Measurements from ENCODE around the gene CHDH. TPM values are rescaled to one million over a fixed set of nuclear protein-coding genes. Genes with fewer than 3 reads are reported as not detected.

Gene CHDH
- total RNA-seq, 2 experiments from 2014 or later, result 0.05 to 0.21 TPM

DNA sequence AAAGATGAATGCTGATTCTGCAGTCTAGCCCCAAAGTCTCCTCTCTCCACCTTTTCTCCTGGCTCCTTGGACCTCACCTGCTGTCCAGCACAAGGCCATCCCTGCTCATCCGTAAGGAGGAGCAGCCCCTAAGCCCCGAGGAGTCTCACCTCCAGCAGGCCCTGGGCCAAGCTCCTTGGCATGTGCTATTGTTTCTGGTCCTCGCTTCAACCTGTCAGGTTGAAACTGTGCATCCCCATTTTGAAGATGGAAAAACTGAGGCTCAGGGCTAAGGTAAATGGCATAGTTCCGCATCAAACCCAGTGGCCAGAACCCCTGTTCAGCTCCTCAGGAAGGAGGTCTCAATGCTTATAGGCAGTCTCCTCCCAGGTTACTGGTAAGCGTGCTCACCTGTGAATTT lies 26.1 kb downstream of the CHDH start:
- Mint-ChIP-seq H3K9me3 (ENCODE audit: insufficient read depth) (no peaks in the 10 kb centered on the region), H3K4me3 (no peak overlapping the region), H3K4me1 (ENCODE audit: low read depth) (peaks cover 5% of the 10 kb centered on the region), H3K27ac (no peak overlapping the region), H3K36me3 (ENCODE audit: low read depth) (no peaks in the 10 kb centered on the region), H3K27me3 (ENCODE audit: low read depth) (peaks cover 4% of the 10 kb centered on the region)
- ChIA-PET CTCF (no interaction called here), POLR2A (no interaction called here)
- no peak for ATAC-seq
- no peak for DNase-seq

- ChIA-PET POLR2A (no interaction called here), CTCF (no interaction called here)
- Mint-ChIP-seq H3K9me3 (ENCODE audit: insufficient read depth) (no peaks in the 10 kb centered on the region), H3K4me3 (no peak overlapping the region), H3K27me3 (ENCODE audit: low read depth) (no peaks in the 10 kb centered on the region), H3K36me3 (ENCODE audit: low read depth) (no peaks in the 10 kb centered on the region), H3K27ac (no peak overlapping the region), H3K4me1 (ENCODE audit: low read depth) (peaks cover 5% of the 10 kb centered on the region)
- ATAC-seq (no peak), DNase-seq (no peak)
Observed at GRCh38 chr3:53819163-53819868, 26.9 kb downstream of the CHDH start.

DNA sequence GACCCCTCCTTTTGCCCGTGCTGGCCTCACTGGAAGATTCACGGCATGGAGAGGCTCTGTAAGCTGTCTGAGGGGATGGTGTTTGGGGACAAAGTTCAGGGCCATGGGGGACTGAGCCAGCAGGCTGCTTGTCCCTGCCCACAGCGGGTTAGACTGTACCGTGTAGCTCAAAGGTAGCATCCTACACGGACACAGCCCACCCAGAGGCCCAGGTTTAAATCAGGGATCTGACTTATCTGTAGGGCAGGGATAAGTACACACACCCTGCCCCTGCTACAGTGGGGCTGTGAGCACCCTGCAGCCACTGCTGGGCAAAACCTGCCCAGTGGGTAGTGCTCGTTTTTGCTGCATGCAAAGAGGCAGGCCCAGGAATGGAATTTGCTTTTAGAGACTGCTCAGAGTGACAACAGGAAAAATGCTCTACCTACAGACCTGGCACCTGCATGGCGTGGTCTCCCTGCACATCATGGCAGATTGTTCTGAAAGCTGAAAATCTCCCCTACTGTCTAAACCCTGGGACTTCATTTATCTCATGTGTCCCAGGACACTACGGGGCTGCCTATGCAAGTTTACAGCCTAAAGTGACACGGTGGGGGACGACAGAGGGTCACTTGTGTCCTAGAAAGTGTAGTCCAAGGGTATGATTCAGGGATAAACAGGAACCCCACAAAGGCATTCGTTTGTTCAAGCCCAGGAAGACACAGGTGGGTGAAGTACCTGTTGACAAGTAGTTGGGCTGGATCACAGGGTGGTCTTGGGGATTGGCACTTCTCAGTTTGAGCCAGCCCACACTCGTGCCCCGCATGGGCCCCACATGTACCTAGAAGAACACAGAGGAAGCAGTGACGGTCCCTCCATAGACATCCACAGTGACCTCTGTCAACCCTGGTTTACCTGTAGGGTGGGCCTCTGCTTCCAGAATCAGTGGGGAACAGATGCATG lies 27.7 kb downstream of the CHDH start:
- Mint-ChIP-seq H3K4me3 (no peak overlapping the region), H3K4me1 (ENCODE audit: low read depth) (peaks cover 5% of the 10 kb centered on the region), H3K27me3 (ENCODE audit: low read depth) (no peaks in the 10 kb centered on the region), H3K36me3 (ENCODE audit: low read depth) (no peaks in the 10 kb centered on the region), H3K9me3 (ENCODE audit: insufficient read depth) (no peaks in the 10 kb centered on the region), H3K27ac (no peak overlapping the region)
- ChIA-PET POLR2A (no interaction called here), CTCF (no interaction called here)
- ATAC-seq (no peak), DNase-seq (no peak)

DNA sequence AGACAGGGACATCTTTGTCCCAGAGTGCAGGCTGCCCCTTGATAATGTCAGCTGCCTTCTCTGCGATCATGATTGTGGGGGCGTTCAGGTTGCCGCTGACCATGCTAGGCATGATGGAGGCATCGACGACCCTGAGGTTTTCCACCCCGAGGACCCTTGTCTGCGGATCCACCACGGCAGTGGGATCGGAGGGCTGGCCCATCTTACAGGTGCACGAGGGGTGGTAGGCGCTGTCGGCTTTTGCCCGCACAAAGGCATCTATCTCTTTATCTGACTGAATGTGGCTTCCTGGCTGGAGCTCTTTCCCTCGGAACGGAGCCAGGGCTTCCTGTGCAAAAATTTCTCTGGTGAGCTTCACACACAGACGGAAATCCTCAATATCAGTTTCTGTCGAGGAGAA lies 28.4 kb downstream of the CHDH start:
- Mint-ChIP-seq H3K4me3 (no peak overlapping the region), H3K27me3 (ENCODE audit: low read depth) (no peaks in the 10 kb centered on the region), H3K36me3 (ENCODE audit: low read depth) (no peaks in the 10 kb centered on the region), H3K4me1 (ENCODE audit: low read depth) (peaks cover 5% of the 10 kb centered on the region), H3K9me3 (ENCODE audit: insufficient read depth) (no peaks in the 10 kb centered on the region), H3K27ac (no peak overlapping the region)
- DNase-seq (no peak), ATAC-seq (no peak)
- POLR2A ChIA-PET, result no interaction called here
- CTCF ChIA-PET, result no interaction called here

- CTCF ChIA-PET, result no interaction called here
Observed at GRCh38 chr3:53817211-53817610, 29.0 kb downstream of the CHDH start.

DNA sequence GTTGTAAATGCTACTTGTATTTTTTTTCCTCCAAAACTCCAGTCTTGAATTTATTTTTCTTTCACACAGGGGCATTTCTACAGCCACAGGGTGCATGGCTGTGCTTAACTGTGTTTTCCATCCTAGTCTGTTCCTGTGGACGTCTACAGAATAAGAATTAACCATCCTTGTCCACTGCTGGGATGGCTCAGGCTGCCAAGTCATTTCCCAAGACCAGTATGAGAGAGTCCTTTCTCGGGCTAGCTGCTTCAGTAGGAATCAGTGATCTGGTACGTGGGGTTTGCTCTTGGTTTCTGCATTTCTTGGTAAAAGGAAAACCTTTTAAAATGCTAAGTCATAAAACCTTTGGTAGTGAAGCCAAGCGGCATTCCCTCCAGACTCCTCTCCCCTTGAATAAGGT lies 29.8 kb downstream of the CHDH start:
- no peak for DNase-seq
- H3K27ac Mint-ChIP-seq, result no peak overlapping the region
- ChIA-PET POLR2A (no interaction called here), CTCF (no interaction called here)
- no peaks in the 10 kb centered on the region for H3K9me3 Mint-ChIP-seq (ENCODE audit: insufficient read depth)
- ATAC-seq, result no peak
- H3K27me3 Mint-ChIP-seq (ENCODE audit: low read depth), result no peaks in the 10 kb centered on the region
- peaks cover 5% of the 10 kb centered on the region for H3K4me1 Mint-ChIP-seq (ENCODE audit: low read depth)
- no peaks in the 10 kb centered on the region for H3K36me3 Mint-ChIP-seq (ENCODE audit: low read depth)
- no peak overlapping the region for H3K4me3 Mint-ChIP-seq

More at GRCh38 chr3:53817211-53817610, 29.0 kb downstream of the CHDH start:
- ATAC-seq, result no peak
- POLR2A ChIA-PET, result no interaction called here
- no peak for DNase-seq
- H3K4me1 Mint-ChIP-seq (ENCODE audit: low read depth), result peaks cover 5% of the 10 kb centered on the region
- no peak overlapping the region for H3K27ac Mint-ChIP-seq
- H3K36me3 Mint-ChIP-seq (ENCODE audit: low read depth), result no peaks in the 10 kb centered on the region
- H3K27me3 Mint-ChIP-seq (ENCODE audit: low read depth), result no peaks in the 10 kb centered on the region
- no peaks in the 10 kb centered on the region for H3K9me3 Mint-ChIP-seq (ENCODE audit: insufficient read depth)
- H3K4me3 Mint-ChIP-seq, result no peak overlapping the region

- peaks cover 5% of the 10 kb centered on the region for H3K4me1 Mint-ChIP-seq (ENCODE audit: low read depth)
Observed at GRCh38 chr3:53815651-53816050, 30.6 kb downstream of the CHDH start.

DNA sequence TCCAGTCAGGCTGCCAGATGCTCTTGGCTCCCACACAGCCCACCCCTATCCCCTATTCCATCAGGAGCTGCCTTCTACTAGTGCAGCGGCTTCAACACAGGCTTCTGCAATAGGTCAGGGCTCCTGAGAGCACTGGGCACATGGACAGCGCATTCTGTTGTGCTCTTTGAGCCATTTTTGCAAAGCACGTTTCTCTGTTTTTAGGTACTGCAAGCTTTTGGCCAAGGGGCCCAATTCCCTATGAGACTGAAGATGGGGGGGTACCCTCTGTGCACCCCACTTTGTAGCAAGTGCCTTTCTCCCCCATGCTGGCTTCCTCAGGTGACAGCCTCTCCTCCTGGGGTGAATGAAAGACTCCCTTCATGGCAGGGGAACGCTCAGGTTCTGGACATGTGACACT lies 31.2 kb downstream of the CHDH start:
- no peaks in the 10 kb centered on the region for H3K36me3 Mint-ChIP-seq (ENCODE audit: low read depth)
- no peak for ATAC-seq
- H3K27me3 Mint-ChIP-seq (ENCODE audit: low read depth), result no peaks in the 10 kb centered on the region
- no peaks in the 10 kb centered on the region for H3K9me3 Mint-ChIP-seq (ENCODE audit: insufficient read depth)
- ChIA-PET POLR2A (no interaction called here), CTCF (no interaction called here)
- no peak for DNase-seq
- H3K4me3 Mint-ChIP-seq, result no peak overlapping the region
- H3K4me1 Mint-ChIP-seq (ENCODE audit: low read depth), result peaks cover 5% of the 10 kb centered on the region
- H3K27ac Mint-ChIP-seq, result no peak overlapping the region

More at GRCh38 chr3:53815651-53816050, 30.6 kb downstream of the CHDH start:
- Mint-ChIP-seq H3K4me3 (no peak overlapping the region), H3K27ac (no peak overlapping the region), H3K9me3 (ENCODE audit: insufficient read depth) (no peaks in the 10 kb centered on the region), H3K27me3 (ENCODE audit: low read depth) (no peaks in the 10 kb centered on the region), H3K36me3 (ENCODE audit: low read depth) (no peaks in the 10 kb centered on the region)
- ChIA-PET CTCF (no interaction called here), POLR2A (no interaction called here)
- DNase-seq (no peak), ATAC-seq (no peak)

DNA sequence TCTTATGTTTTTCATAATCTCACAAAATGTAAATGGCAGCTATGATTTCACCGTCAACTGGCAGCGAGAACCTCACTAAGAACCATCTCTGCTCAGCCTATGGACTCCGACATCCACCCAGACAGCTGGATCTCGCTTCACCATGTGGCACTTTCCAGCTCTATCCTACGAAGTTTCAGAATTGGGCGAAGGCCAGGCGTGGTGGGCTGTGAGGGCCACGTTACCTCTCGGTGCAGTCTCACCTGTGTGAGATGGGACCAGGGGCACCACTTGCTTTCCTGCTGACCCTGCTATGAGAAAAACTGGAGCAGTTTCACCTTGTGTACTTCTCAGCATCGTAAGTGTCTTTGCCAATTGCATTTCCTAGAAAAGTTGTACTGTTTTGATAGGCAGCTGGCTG lies 32.3 kb downstream of the CHDH start:
- ChIA-PET CTCF (no interaction called here), POLR2A (no interaction called here)
- ATAC-seq (no peak), DNase-seq (no peak)
- peaks cover 5% of the 10 kb centered on the region for H3K4me1 Mint-ChIP-seq (ENCODE audit: low read depth)
- H3K27ac Mint-ChIP-seq, result no peak overlapping the region
- H3K27me3 Mint-ChIP-seq (ENCODE audit: low read depth), result no peaks in the 10 kb centered on the region
- H3K4me3 Mint-ChIP-seq, result no peak overlapping the region
- no peaks in the 10 kb centered on the region for H3K9me3 Mint-ChIP-seq (ENCODE audit: insufficient read depth)
- no peaks in the 10 kb centered on the region for H3K36me3 Mint-ChIP-seq (ENCODE audit: low read depth)

- ChIA-PET CTCF (no interaction called here), POLR2A (no interaction called here)
Observed at GRCh38 chr3:53813229-53813628, 33.0 kb downstream of the CHDH start.

GRCh38 chr3:53812434-53812833 lies 33.8 kb downstream of the CHDH start:
- Mint-ChIP-seq H3K27me3 (ENCODE audit: low read depth) (no peaks in the 10 kb centered on the region), H3K4me3 (no peak overlapping the region), H3K36me3 (ENCODE audit: low read depth) (no peaks in the 10 kb centered on the region), H3K4me1 (ENCODE audit: low read depth) (no peaks in the 10 kb centered on the region), H3K9me3 (ENCODE audit: insufficient read depth) (no peaks in the 10 kb centered on the region), H3K27ac (no peak overlapping the region)
- DNase-seq (no peak), ATAC-seq (no peak)
- ChIA-PET CTCF (no interaction called here), POLR2A (no interaction called here)

More at GRCh38 chr3:53813229-53813628, 33.0 kb downstream of the CHDH start:
- Mint-ChIP-seq H3K9me3 (ENCODE audit: insufficient read depth) (no peaks in the 10 kb centered on the region), H3K4me3 (no peak overlapping the region), H3K27ac (no peak overlapping the region), H3K36me3 (ENCODE audit: low read depth) (no peaks in the 10 kb centered on the region), H3K27me3 (ENCODE audit: low read depth) (no peaks in the 10 kb centered on the region), H3K4me1 (ENCODE audit: low read depth) (peaks cover 5% of the 10 kb centered on the region)
- ATAC-seq (no peak), DNase-seq (no peak)

GRCh38 chr3:53811143-53811927 lies 34.9 kb downstream of the CHDH start:
- no peak for ATAC-seq
- H3K36me3 Mint-ChIP-seq (ENCODE audit: low read depth), result no peaks in the 10 kb centered on the region
- no peaks in the 10 kb centered on the region for H3K9me3 Mint-ChIP-seq (ENCODE audit: insufficient read depth)
- DNase-seq, result no peak
- POLR2A ChIA-PET, result no interaction called here
- no peak overlapping the region for H3K27ac Mint-ChIP-seq
- H3K27me3 Mint-ChIP-seq (ENCODE audit: low read depth), result no peaks in the 10 kb centered on the region
- no peaks in the 10 kb centered on the region for H3K4me1 Mint-ChIP-seq (ENCODE audit: low read depth)
- CTCF ChIA-PET, result no interaction called here
- no peak overlapping the region for H3K4me3 Mint-ChIP-seq

All from activated CD8-positive, alpha-beta T cell treated with anti-CD3 and anti-CD28 coated beads, Interleukin-2, amount 10 ng/mL, durations not matched to agents 7 days and 5 days (primary cell).